ENCODE measurements around the gene PDGFRB.
"Not testable (repeated sequence)": the region's sequence is repeated elsewhere in the genome, so short reads cannot be mapped to it uniquely, and the experiment has no call there.

Gene PDGFRB

GRCh38 chr5:150113047-150113744 lies 42.4 kb downstream of the PDGFRB start:
- no peak for FAIRE-seq

DNA sequence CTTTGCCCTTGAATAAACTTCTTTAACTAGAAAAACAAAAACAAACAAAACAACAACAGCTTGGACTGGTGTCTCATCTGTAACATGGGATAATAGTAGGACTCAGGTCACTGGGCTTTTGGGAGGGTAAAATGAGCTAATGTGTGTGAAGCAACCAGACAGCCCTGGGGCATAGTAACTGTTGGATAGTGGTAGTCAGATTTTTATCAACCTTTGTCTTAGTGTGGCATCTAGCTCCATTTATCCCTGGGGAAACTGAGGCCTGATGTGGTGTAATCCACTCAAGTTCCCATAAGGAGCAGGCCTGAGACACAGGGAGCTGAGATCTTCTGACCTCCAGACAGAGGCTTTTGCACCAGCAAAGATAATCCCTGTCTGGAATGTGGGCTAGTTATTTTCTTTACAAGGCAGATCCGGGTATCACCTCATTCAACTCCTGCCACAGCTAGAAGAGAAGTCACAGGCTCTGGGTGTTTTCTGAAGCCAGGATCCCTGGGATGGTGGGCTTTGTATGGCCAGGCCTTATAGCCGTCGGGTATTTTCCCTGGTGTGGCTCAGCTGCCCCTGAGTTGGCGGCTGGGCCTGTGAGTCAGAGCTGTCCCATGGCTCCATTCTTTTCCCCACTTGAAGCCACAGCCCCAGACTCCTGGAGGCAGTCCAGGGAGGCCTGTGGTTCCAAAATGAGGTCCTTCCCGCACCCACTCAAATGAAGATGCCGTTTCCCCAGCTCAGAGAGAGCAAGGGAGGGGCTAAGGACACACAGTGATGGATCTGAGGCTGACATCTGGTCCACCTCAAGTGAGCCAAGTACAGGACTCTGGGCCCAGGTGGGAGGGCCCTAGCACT lies 43.2 kb downstream of the PDGFRB start:
- no peak for FAIRE-seq

DNA sequence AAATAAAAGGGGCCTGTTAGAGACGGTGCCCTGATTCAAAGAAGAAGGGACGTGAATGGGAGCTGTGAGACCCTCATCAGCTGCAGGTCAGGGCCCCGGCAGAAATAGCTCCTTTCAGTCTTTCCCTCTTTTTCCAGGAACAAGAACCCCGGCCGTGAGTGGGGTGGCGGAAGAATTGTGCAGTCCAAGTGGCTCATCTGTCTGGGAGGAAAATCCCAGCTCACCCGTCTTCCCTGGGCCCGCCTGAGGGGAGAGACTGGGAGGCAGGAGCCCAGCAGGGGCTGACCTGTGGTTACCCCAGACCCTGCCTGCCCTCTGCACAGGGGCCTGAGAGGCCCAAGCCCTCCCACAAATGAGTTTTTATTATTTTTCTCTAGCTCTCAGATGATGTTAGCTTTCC lies 44.5 kb downstream of the PDGFRB start:
- FAIRE-seq = no peak

DNA sequence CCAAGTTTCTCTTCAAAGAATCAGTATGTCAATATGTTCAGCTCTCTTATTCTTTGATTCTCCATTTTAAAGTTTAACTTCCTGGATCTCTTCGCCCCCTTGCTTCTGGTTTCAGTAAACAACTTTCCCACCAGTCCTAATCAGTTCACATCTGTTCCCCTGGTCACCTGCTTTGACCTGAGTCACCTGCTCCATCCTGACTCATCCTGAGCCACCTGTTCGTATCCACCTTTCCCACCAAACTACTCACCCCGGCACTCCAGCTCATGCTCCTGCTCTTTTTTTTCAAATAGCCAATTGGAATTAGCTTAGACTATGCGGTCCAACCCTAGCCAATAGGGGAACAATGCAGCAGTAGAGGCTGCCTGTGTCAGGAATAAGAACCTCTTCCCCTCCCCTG lies 45.7 kb downstream of the PDGFRB start:
- no peak for FAIRE-seq

- no peak for FAIRE-seq
These were observed 46.7 kb downstream of the PDGFRB start for GRCh38 chr5:150108711-150109514.

DNA sequence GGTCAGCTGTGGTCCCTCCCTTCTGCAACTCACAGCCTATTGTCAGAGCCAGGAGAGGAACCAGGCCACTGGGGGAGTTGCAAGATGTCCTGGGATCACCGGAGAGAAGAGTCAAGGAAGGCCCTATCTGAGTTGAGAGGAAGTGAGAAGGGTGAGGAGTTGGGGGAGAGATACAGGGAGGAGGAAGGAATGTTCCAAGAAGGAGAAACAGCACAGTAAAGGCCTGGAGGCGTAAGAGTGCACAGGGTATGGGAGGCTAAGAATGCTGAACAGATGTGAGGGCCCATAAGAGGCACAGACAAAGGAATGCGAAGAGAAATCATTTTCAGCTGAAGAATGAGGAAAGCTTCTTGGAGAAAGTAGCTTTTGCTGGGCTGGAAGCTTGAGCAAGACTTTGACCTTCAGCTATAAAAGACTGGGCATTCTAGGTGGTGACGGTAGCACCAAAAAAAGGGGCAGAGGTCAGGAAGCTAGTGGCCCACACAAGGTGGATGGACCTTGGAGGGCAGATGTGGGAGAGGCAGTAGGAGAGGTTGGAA lies 47.7 kb downstream of the PDGFRB start:
- FAIRE-seq = no peak

DNA sequence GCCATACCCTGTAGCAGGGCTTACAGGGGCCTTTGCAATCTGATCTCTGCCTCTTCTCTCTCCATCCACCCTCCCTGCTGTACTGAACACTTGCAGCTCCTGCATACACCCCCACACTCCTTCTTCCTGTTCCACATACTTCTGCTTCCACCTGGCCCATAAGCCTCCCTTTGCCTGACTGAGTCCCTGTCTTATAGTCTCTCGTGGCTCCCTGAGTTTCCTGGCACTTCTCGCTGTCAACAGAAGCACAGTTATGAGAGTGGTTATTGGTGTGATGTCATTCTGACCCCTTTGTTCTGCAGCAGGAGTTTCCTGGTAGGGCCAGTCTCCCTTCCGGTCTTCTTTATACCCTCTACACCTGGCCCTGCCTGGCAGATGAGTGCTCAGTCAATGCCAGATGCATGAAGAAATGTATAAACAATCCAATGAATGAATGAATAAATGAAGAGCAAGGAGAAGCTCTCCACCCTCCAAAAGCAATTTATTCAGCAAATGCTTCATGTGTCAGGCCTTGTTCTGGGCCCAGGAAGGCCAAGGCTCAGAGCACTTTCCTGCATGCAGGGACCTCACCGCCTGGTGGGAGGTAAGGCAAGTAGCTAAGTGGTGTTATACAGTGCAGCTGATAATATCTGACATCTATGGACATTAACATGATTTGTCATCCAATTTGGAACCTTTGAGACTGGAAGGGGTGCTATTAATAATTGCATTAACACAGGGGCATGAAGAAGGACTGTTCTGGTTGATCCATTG lies 48.8 kb downstream of the PDGFRB start:
- no peak for FAIRE-seq

- FAIRE-seq = no peak
These were observed 49.6 kb downstream of the PDGFRB start for GRCh38 chr5:150105928-150106615.

- FAIRE-seq = no peak
These were observed 51.1 kb downstream of the PDGFRB start for GRCh38 chr5:150104550-150104870.

DNA sequence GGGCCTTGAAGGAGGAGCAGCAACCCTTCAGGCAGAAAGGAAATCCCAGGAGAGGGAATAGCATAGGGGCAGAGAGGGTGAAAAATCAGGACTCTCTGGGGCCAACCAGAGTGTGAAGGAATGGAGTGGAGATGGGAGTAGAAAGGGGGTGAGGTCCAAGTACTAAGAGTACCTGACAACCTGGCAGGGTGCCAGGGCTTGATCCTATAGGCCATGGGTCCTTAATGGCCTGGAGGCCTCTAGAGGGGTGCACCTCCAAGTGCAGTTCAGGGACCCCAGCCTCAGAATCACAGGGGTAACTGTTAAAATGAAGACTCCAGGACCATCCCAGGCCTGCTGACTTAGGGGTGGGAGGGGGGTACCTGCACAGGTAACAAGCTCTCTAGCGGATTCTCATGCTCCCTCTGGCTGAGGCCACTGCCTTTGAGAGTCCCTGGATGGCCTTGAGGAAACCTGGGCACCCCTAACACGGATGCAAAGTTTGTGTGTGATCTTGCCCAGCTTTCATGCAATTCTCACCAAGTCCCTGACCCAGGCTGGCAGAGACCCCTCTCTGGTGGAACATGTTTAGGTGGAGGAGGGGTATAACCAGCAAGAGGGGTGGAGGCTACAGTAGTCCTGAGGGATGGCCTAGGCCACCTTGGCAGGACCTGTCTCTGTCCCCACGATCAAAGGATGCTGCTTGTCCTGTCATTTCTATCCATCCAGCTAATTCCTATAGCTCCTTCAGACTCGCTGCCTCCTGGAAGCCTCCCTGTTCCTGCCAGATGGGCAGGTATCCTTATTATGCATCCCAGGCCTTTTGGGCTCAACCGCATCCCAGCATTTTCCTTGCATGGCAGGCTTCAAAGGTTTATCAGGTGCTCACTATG lies 51.7 kb downstream of the PDGFRB start:
- FAIRE-seq = no peak

- no peak for FAIRE-seq
These were observed 54.6 kb downstream of the PDGFRB start for GRCh38 chr5:150101023-150101422.

GRCh38 chr5:150097152-150097551 lies 58.5 kb downstream of the PDGFRB start:
- FAIRE-seq = no peak

DNA sequence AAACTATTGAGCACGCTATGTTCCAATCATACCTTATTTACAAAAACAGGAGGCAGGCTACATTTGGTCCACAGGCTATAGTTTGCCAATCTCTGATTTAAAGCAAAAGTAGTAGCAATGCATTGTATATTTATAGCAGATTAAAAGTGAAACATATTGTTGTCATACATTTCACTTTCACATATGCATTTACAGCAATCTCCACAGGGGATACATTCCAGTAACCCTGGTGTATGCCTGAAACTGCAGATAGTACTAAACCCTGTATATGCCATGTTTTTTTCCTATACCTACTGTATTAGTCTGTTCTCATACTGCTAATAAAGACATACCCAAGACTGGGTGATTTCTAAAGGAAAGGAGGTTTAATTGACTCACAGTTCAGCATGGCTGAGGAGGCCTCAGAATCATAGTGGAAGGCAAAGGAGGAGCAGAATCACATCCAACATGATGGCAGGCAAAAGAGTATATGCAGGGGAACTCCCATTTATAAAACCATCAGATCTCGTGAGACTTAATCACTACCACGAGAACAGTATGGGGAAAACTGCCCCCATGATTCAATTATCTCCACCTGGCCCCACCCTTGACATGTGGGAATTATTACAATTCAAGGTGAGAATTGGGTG lies 63.4 kb downstream of the PDGFRB start:
- FAIRE-seq = no peak

GRCh38 chr5:150085950-150086715 lies 69.5 kb downstream of the PDGFRB start, which contains the start of gene CSF1R:
Gene CSF1R, minus strand, starts transcription at chr5:150086554. Its CDS starts 127 bp downstream, at chr5:150086427.
- no peak for FAIRE-seq

DNA sequence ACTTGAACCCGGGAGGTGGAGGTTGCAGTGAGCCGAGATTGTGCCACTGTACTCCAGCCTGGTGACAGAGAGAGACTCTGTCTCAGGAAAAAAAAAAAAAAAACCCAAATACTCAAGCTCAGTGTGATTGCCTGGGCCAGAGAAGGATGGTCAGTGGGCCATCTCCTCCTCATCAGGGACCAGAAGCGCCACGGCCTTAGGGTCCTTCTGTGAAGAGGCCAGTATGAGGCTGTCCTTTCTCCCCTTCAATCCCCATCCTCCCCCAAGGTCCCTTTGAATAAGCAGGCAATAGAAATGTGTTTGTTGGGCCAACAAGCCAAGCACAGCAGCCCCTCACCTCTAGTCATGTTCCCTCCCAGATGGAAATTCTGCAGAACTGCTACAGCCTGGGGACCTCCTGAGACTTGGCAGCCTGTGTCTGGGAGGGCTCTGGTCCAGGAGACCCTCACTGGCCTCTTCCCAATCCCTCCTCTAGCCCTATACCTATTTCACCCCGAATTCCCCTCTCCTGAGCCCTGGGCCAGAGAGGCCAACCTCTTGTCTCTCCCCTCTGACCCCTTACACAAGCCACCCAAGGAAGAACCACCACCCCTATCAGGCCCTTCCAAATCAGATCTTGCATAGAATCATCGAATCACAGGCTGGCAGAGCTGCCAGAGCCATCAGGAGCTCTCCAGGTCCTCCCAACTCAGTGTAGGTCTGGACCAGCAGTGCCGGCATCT lies 70.3 kb downstream of the PDGFRB start:
- no peak for FAIRE-seq

GRCh38 chr5:150084754-150085153 lies 70.9 kb downstream of the PDGFRB start:
- FAIRE-seq = not testable (repeated sequence)

DNA sequence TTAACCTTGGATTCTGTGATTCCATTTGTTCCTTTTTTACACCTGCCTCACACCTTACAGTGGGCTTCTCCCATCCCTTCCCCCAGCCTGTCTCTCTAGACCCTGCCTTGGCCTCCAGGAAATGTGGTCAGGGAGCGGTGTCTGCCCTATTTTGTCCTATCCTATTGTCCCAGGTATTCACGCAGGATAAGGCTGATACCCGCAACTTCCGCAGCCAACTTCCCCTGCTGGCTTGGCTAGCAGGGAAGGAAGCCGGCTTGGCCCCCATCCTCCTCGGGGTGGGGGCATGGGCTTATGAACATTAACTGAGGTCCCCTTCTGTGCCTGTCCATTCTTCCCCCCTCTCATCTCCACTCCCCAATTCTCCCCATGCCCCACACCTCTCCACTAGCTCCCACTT lies 72.8 kb downstream of the PDGFRB start:
- FAIRE-seq = no peak

DNA sequence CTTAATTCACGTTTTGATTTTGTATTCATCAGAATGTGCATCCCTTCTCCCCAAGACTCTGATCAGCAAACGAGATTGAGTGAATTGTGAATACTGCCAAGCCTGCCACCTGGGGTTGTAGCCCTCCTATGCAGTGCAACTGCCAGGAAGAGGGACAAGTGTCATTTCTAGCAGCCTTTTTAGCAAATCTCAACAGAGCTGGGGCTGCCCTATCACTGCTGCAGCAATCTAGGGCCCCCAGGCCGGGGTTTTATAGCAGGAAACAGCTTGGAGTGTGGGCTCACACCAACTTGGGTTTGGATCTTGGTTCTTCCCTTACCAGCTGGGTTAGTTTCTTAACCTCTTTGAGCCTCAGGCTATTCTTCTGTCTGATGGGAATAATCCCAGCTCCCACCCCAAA lies 73.3 kb downstream of the PDGFRB start:
- FAIRE-seq = no peak
